ENCODE data around the gene KRTAP12-3. TPM values are rescaled to one million over a fixed set of nuclear protein-coding genes. Genes with fewer than 3 reads are reported as not detected.
"Not testable (repeated sequence)": the region's sequence is repeated elsewhere in the genome, so short reads cannot be mapped to it uniquely, and the experiment has no call there.

Gene KRTAP12-3, protein sequence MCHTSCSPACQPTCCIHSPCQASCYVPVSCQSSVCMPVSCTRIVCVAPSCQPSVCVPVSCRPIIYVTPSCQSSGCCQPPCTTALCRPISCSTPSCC
- total RNA-seq (ENCODE audit: unreplicated experiment): not detected
- long read RNA-seq: 0 reads

DNA sequence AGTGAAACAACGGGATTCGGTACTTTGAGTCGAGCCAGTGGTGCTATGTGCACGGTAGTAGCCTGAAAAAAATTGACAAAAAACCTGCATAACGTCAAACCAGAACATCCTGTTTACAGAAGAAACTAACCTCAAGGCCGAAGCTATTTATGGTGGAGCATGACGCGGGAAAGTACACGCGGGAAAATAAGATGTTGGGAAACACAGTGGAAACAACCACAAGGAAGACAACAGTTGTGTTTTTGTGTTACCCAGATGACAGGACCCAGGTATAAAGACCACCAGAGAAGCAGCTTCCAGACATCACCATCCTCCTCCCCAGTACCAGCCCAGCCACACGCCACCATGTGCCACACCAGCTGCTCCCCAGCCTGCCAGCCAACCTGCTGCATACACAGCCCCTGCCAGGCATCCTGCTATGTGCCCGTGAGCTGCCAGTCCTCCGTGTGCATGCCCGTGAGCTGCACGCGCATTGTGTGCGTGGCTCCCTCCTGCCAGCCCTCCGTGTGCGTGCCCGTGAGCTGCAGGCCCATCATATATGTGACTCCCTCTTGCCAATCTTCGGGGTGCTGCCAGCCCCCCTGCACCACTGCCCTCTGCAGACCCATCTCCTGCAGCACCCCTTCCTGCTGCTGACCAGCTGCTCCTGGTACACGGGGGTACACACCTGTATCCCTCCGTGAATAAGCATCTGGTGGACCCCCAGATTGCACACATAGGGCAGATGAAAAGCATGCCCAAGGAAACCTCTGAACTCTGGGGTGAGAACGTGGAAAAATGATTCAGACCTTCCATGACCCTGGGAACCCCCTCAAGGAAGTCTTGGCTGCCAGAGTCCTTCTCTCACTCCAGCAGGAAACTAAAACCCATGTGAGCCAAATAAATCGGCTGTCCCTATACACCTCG lies at the start of gene KRTAP12-3:
Gene KRTAP12-3, plus strand, starts transcription at position 298 of the 906 bp plus-strand sequence. Its CDS starts 48 bp downstream, at position 346.
- DNase-seq: no peak
- Mint-ChIP-seq H3K9me3 (ENCODE audit: unreplicated experiment) (peaks cover 11% of the 10 kb centered on the region), H3K27me3 (ENCODE audit: unreplicated experiment) (no peaks in the 10 kb centered on the region), H3K4me1 (ENCODE audit: low read depth, unreplicated experiment) (peaks cover 3% of the 10 kb centered on the region), H3K4me3 (ENCODE audit: unreplicated experiment) (no peak within 1 kb of the TSS), H3K27ac (ENCODE audit: unreplicated experiment) (no peak within 1 kb of the TSS), H3K36me3 (ENCODE audit: unreplicated experiment) (peaks cover 32% of the 10 kb centered on the region)
- no peak for TF ChIP-seq CTCF (IDR thresholded peaks at IDR 0.05; ENCODE audit: partially characterized antibody, unreplicated experiment)

DNA sequence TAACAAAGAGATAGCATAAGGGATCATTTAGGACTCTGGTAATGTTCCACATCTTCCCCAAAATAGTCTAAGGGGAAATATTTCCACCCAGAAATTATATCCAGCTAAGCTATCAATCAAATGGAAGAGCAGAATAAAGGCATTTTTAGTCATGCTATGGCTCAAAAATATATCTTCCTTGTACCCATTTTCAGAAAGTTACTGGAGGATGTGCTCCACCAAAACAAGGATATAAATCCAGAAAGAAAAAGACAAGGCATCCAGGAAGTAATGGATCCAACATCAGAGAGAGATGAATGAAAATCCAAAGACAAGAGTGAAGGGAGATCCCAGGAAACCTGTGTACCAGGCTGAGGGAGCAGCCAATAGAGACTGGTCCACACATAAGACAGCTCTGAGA lies 48.5 kb upstream of the KRTAP12-3 start:
- Mint-ChIP-seq H3K4me1 (ENCODE audit: low read depth, unreplicated experiment) (no peaks in the 10 kb centered on the region), H3K27me3 (ENCODE audit: unreplicated experiment) (no peaks in the 10 kb centered on the region), H3K9me3 (ENCODE audit: unreplicated experiment) (peaks cover 12% of the 10 kb centered on the region), H3K4me3 (ENCODE audit: unreplicated experiment) (no peak overlapping the region), H3K36me3 (ENCODE audit: unreplicated experiment) (peaks cover 37% of the 10 kb centered on the region), H3K27ac (ENCODE audit: unreplicated experiment) (no peak overlapping the region)
- no peak for TF ChIP-seq CTCF (IDR thresholded peaks at IDR 0.05; ENCODE audit: partially characterized antibody, unreplicated experiment)
- DNase-seq: no peak

- H3K9me3 Mint-ChIP-seq (ENCODE audit: unreplicated experiment): peaks cover 12% of the 10 kb centered on the region
- not testable (repeated sequence) for H3K4me1 Mint-ChIP-seq (ENCODE audit: low read depth, unreplicated experiment); H3K27ac Mint-ChIP-seq (ENCODE audit: unreplicated experiment); H3K27me3 Mint-ChIP-seq (ENCODE audit: unreplicated experiment); DNase-seq; H3K4me3 Mint-ChIP-seq (ENCODE audit: unreplicated experiment)
- peaks cover 37% of the 10 kb centered on the region for H3K36me3 Mint-ChIP-seq (ENCODE audit: unreplicated experiment)
These were observed 47.4 kb upstream of the KRTAP12-3 start for GRCh38 chr21:44610157-44610843.

DNA sequence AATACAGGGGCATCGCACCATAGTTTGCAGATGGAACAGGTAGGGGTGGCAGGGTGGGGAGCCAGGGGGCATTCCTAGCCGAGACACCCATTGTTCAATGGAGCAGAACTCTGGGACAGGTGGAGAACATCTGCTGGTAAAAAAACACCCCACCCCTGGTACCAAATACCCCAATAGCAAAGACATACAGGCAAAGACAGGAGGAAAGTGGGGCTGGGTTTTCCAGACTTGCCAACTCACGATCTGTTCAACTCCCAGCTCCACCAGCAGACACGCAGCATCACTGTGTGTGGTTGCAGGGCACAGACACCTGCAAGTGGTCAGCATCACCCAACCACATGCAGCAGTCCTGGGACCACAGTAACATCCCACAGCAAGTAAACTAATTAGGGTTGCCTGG lies 46.2 kb upstream of the KRTAP12-3 start:
- Mint-ChIP-seq H3K27ac (ENCODE audit: unreplicated experiment) (no peak overlapping the region), H3K4me1 (ENCODE audit: low read depth, unreplicated experiment) (peaks cover 8% of the 10 kb centered on the region), H3K36me3 (ENCODE audit: unreplicated experiment) (peaks cover 37% of the 10 kb centered on the region), H3K9me3 (ENCODE audit: unreplicated experiment) (peaks cover 12% of the 10 kb centered on the region), H3K4me3 (ENCODE audit: unreplicated experiment) (no peak overlapping the region), H3K27me3 (ENCODE audit: unreplicated experiment) (peaks cover 5% of the 10 kb centered on the region)
- DNase-seq: no peak
- no peak for TF ChIP-seq CTCF (IDR thresholded peaks at IDR 0.05; ENCODE audit: partially characterized antibody, unreplicated experiment)

DNA sequence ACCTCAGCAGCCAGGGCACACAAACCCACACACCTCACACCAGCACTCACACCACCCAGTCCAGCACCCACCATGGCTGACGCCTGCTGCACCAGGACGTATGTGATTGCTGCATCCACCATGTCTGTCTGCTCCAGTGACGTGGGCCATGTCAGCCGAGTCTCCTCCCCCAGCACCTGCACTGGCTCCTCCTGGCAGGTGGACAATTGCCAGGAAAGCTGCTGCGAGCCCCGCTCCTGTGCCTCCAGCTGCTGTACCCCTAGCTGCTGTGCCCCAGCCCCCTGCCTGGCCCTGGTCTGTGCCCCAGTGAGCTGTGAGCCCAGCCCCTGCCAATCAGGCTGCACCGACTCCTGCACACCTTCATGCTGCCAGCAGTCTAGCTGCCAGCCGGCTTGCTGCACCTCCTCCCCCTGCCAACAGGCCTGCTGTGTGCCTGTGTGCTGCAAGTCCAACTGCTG lies 45.7 kb upstream of the KRTAP12-3 start, which contains the start of gene KRTAP10-8:
Gene KRTAP10-8, plus strand, starts transcription at position 51 of the 458 bp plus-strand sequence. Its CDS starts 22 bp downstream, at position 73.
- peaks cover 10% of the 10 kb centered on the region for H3K4me1 Mint-ChIP-seq (ENCODE audit: low read depth, unreplicated experiment)

More for the DNA sequence above, 45.7 kb upstream of the KRTAP12-3 start, which contains the start of gene KRTAP10-8:
- Mint-ChIP-seq H3K36me3 (ENCODE audit: unreplicated experiment) (peaks cover 37% of the 10 kb centered on the region), H3K9me3 (ENCODE audit: unreplicated experiment) (peaks cover 12% of the 10 kb centered on the region), H3K27ac (ENCODE audit: unreplicated experiment) (no peak within 1 kb of the TSS), H3K4me3 (ENCODE audit: unreplicated experiment) (no peak within 1 kb of the TSS), H3K27me3 (ENCODE audit: unreplicated experiment) (peaks cover 7% of the 10 kb centered on the region)
- TF ChIP-seq CTCF (IDR thresholded peaks at IDR 0.05; ENCODE audit: partially characterized antibody, unreplicated experiment): no peak
- no peak for DNase-seq
